ENCODE results near the gene HIGD2A. TPM values are rescaled to one million over a fixed set of nuclear protein-coding genes. Genes with fewer than 3 reads are reported as not detected.

The HIGD2A gene
- total RNA-seq, 1 donor from 2014 or later: 88.3 TPM

- DNase-seq (ENCODE audit: extremely low spot score, unreplicated experiment): no peak
- TF ChIP-seq, protein P1, sequence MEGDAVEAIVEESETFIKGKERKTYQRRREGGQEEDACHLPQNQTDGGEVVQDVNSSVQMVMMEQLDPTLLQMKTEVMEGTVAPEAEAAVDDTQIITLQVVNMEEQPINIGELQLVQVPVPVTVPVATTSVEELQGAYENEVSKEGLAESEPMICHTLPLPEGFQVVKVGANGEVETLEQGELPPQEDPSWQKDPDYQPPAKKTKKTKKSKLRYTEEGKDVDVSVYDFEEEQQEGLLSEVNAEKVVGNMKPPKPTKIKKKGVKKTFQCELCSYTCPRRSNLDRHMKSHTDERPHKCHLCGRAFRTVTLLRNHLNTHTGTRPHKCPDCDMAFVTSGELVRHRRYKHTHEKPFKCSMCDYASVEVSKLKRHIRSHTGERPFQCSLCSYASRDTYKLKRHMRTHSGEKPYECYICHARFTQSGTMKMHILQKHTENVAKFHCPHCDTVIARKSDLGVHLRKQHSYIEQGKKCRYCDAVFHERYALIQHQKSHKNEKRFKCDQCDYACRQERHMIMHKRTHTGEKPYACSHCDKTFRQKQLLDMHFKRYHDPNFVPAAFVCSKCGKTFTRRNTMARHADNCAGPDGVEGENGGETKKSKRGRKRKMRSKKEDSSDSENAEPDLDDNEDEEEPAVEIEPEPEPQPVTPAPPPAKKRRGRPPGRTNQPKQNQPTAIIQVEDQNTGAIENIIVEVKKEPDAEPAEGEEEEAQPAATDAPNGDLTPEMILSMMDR (conservative IDR thresholded peaks at IDR 0.05): no peak
- Mint-ChIP-seq H3K9me3 (no peaks in the 10 kb centered on the region), H3K27me3 (no peaks in the 10 kb centered on the region), H3K4me3 (no peak overlapping the region), H3K4me1 (ENCODE audit: unreplicated experiment) (peaks cover 5% of the 10 kb centered on the region), H3K36me3 (peaks cover 13% of the 10 kb centered on the region), H3K27ac (no peak overlapping the region)
Observed at GRCh38 chr5:176371621-176372539, 16.7 kb upstream of the HIGD2A start.

GRCh38 chr5:176373100-176373818 lies 15.3 kb upstream of the HIGD2A start:
- H3K27ac Mint-ChIP-seq: no peak overlapping the region
- TF ChIP-seq, protein P1 (conservative IDR thresholded peaks at IDR 0.05): no peak
- no peaks in the 10 kb centered on the region for H3K9me3 Mint-ChIP-seq
- no peak overlapping the region for H3K4me3 Mint-ChIP-seq
- no peaks in the 10 kb centered on the region for H3K4me1 Mint-ChIP-seq (ENCODE audit: unreplicated experiment)
- no peaks in the 10 kb centered on the region for H3K27me3 Mint-ChIP-seq
- DNase-seq (ENCODE audit: extremely low spot score, unreplicated experiment): no peak
- H3K36me3 Mint-ChIP-seq: peaks cover 3% of the 10 kb centered on the region

GRCh38 chr5:176379881-176380280 lies 8.7 kb upstream of the HIGD2A start:
- no peaks in the 10 kb centered on the region for H3K27me3 Mint-ChIP-seq
- no peak overlapping the region for H3K4me3 Mint-ChIP-seq
- H3K36me3 Mint-ChIP-seq: peaks cover 5% of the 10 kb centered on the region

GRCh38 chr5:176381423-176381822 lies 7.1 kb upstream of the HIGD2A start:
- H3K9me3 Mint-ChIP-seq: no peaks in the 10 kb centered on the region
- TF ChIP-seq, protein P1 (conservative IDR thresholded peaks at IDR 0.05): no peak
- no peak for DNase-seq (ENCODE audit: extremely low spot score, unreplicated experiment)
- no peak overlapping the region for H3K4me3 Mint-ChIP-seq
- H3K27ac Mint-ChIP-seq: no peak overlapping the region
- H3K36me3 Mint-ChIP-seq: peaks cover 12% of the 10 kb centered on the region
- H3K27me3 Mint-ChIP-seq: no peaks in the 10 kb centered on the region
- H3K4me1 Mint-ChIP-seq (ENCODE audit: unreplicated experiment): peaks cover 7% of the 10 kb centered on the region

More at GRCh38 chr5:176379881-176380280, 8.7 kb upstream of the HIGD2A start:
- DNase-seq (ENCODE audit: extremely low spot score, unreplicated experiment): no peak
- no peaks in the 10 kb centered on the region for H3K9me3 Mint-ChIP-seq
- TF ChIP-seq, protein P1 (conservative IDR thresholded peaks at IDR 0.05): no peak
- no peak overlapping the region for H3K27ac Mint-ChIP-seq
- no peaks in the 10 kb centered on the region for H3K4me1 Mint-ChIP-seq (ENCODE audit: unreplicated experiment)

DNA sequence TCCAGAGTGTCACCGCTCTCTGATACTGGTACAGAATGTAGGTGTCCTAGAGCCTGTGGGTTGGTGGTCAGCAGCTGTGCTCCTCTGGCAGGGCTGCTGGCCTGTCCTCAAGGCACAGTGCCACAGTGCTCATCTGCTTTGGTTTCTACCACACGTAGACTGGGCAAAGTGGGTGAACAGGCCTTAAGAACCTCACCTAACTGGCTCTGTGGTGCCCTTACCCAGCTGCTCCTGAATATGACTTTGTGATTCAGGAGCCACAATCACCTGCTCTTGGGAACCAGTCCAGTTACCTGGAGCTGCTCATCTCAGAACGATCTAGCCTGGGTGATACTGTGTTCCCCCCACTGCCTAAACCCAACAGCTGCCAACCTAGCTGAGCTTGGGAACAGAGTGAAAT lies 6.6 kb upstream of the HIGD2A start:
- Mint-ChIP-seq H3K4me1 (ENCODE audit: unreplicated experiment) (peaks cover 11% of the 10 kb centered on the region), H3K36me3 (peaks cover 13% of the 10 kb centered on the region), H3K27me3 (no peaks in the 10 kb centered on the region), H3K9me3 (no peaks in the 10 kb centered on the region), H3K4me3 (no peak overlapping the region), H3K27ac (no peak overlapping the region)
- no peak for DNase-seq (ENCODE audit: extremely low spot score, unreplicated experiment)
- TF ChIP-seq, protein P1 (conservative IDR thresholded peaks at IDR 0.05): no peak

Data from type B pancreatic cell (in vitro differentiated cells).